Heart left ventricle (tissue), 16 donors: ENCODE results near the gene MYO5A. TPM values are rescaled to one million over a fixed set of nuclear protein-coding genes. Genes with fewer than 3 reads are reported as not detected.

Experiments
- ATAC-seq, 4 donors: fragments of 200-7000 bp; cut with Tn5 transposase; one replicate each; pipeline ENCODE4 v1.9.1; 2020 to 2022; ENCODE audit warnings: moderate library complexity in 4 of 4, mild to moderate bottlenecking in 3 of 4, moderate number of reproducible peaks in 1 of 4
- DNase-seq, 5 donors: peaks; one replicate each; pipeline ENCODE4 v3.0.0-alpha.2; 2020
- H3K27ac ChIP-seq, 12 donors: fragments of 200-600 bp; sonication (generic) in 4 of 12; one replicate each; pipeline versions ENCODE4 v1.5.0 to v1.8.0; 2016 to 2022; ENCODE audit warnings: mild to moderate bottlenecking in 2 of 12
- H3K27me3 ChIP-seq, 9 donors: fragments of 200-600 bp; sonication (generic) in 2 of 9; one replicate each; pipeline versions ENCODE4 v1.5.1 to v1.8.0; 2016 to 2022; ENCODE audit warnings: mild to moderate bottlenecking in 3 of 9
- H3K36me3 ChIP-seq, 9 donors: fragments of 200-600 bp; sonication (generic) in 2 of 9; one replicate each; pipeline versions ENCODE4 v1.5.0 to v1.8.0; 2018 to 2022; ENCODE audit warnings: mild to moderate bottlenecking in 2 of 9
- H3K4me1 ChIP-seq, 12 donors: fragments of 200-600 bp; sonication (generic) in 4 of 12; one replicate each; pipeline versions ENCODE4 v1.5.0 to v1.8.0; 2016 to 2022; ENCODE audit warnings: mild to moderate bottlenecking in 3 of 12
- H3K4me3 ChIP-seq, 12 donors: fragments of 200-600 bp; sonication (generic) in 4 of 12; one replicate each; pipeline versions ENCODE4 v1.5.0 to v1.8.0; 2017 to 2022; ENCODE audit warnings: mild to moderate bottlenecking in 9 of 12, moderate library complexity in 4 of 12
- H3K9me3 ChIP-seq, 12 donors: fragments of 200-600 bp; sonication (generic) in 4 of 12; one replicate each; pipeline versions ENCODE4 v1.5.0 to v1.8.0; 2016 to 2022; ENCODE audit warnings: mild to moderate bottlenecking in 1 of 12
- CTCF ChIP-seq, 12 donors: fragments of 200-600 bp; sonication (generic) in 4 of 12; IDR thresholded peaks; one replicate each; pipeline versions ENCODE4 v1.5.0 to v1.8.0; 2018 to 2022; ENCODE audit warnings: antibody characterized with exemption in 12 of 12, mild to moderate bottlenecking in 5 of 12
- POLR2A ChIP-seq, 2 donors: fragments of 450-650 bp; IDR thresholded peaks; one replicate each; pipeline ENCODE4 v1.6.1; 2017; ENCODE audit warnings: antibody characterized with exemption in 2 of 2, mild to moderate bottlenecking in 2 of 2, moderate library complexity in 2 of 2
- WGBS, 4 donors: extraction: QIAGEN DNeasy Blood & Tissue Kit in 2 of 4; methylation state at CpG; one replicate each; pipeline versions ENCODE4 v1.1.5 to v1.1.7; 2013 to 2018; 5-methylcytosine and 5-hydroxymethylcytosine counted together
- intact Hi-C, 10 donors: fragments of 100-400 bp; cut with DNase I; formaldehyde crosslinking; loops; one replicate each; pipeline versions ENCODE4 v1.11.1 to v1.14.2; 2022
- polyA plus RNA-seq, 2 donors: library from polyadenylated mRNA; stranded (reverse); fragments of 200-250 nt; gene quantifications; one replicate each; pipeline ENCODE4 v1.2.3, GENCODE V29; 2013
- total RNA-seq, 9 donors: library from RNA; depleted of rRNA in 2 of 9; stranded (reverse); fragments of >200 nt in 2 of 9; fragmentation: NEBNext Ultra II Directional in 3 of 9; extraction: Animal tissue kit (Norgen Biotek cat#: 25700) in 3 of 9; gene quantifications; one replicate each; pipeline versions ENCODE4 v1.1.0 to v1.2.4, GENCODE V29; 2016 to 2023
- donor health status: ischemic (EF 13 %, LVEDD 7.1; RV severe dilation, severe dysfunction).
- donor health status: healthy with polysubstance abuse.
- donor health status: DM: no; HTN: yes; CAD: no.
- donor health status: DM: no; HTN: no; CAD: no.
- donor health status: ischemic (EF 25% LVEDD 6.9; RV normal size, moderate dysfunction).
- donor health status: ischemic (EF 25% LVEDD 5.7; RV mildly dilated, moderate dysfunction).
- donor health status: healthy.
- donor health status: DM: yes; HTN: yes; CAD: no.
- donor health status: ischemic (EF 35%, LVEDD 5.7; RV mildly dilated, moderate dysfunction).
- donor health status: nonischemic (EF 11% LVEDD 7.7; RV severe dilation, severe dysfunction).
- donor health status: DM: yes; HTN: yes; CAD: no.
- donor health status: PGD.
- donor health status: ischemic (EF 29% LVEDD 5.4; RV normal size, mild dysfunction).
- donor health status: nonischemic (EF 23%, LVEDD 6.1; RV moderate dilation, normal function).

Gene MYO5A
- total and polyA plus RNA-seq, 11 donors = 3.2 to 29.6 (median 6.9) TPM

DNA sequence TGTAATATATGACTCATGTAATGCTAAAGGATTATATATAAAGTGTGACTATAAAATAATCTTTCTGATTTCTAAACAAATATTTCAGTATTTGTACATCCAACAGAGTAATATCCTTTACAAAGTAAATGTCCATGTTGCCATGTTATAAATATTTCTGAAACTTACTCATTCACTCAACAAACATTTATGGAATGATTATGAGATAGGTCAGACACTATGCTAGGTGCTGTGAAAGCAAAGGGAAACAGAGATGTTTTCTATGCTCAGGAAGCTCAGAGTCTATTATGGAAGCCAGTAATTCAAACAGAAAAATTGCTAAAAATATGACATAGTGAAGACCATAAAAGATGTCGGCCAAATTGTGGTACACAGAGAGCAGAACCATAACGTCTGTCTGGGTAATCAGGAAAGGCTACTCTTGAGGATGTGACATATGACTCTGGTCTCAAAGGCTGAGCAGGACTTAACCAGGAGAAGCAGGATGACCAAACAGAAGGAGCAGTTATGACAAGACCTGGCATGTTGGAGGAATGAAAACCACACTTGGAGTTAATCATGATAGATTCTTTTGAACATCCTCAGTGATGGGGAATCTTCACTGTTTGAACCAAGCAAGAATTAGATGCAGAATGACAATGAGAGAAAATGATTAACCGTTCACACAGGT is 194.1 kb downstream of the MYO5A start:
- peaks cover 0 to 14% (median 2%) of the 10 kb centered on the region in 12 donors for H3K4me1 ChIP-seq
- TF ChIP-seq CTCF (IDR thresholded peaks at IDR 0.05) (no peak), POLR2A (IDR thresholded peaks at IDR 0.05) (no peak)
- no peaks in the 10 kb centered on the region for H3K27me3 ChIP-seq
- H3K36me3 ChIP-seq = peaks cover 0 to 52% (median 31%) of the 10 kb centered on the region in 9 donors
- intact Hi-C loops = loop anchor here in 6 of 10 donors (5.0 to 10.0 kb wide), 7 partner anchors 60 to 403 kb away; partner anchors contain the start of genes ARPP19 (in 1 of the 6) and MYO5A (in 1 of the 6)
- 76 to 89% (median 81%) methylated on average over 3 of the region's 3 CpGs for WGBS, 4 donors
- H3K4me3 ChIP-seq = no peak overlapping the region
- H3K9me3 ChIP-seq = no peaks in the 10 kb centered on the region
- DNase-seq = no peak
- no peak for ATAC-seq
- no peak overlapping the region for H3K27ac ChIP-seq

- ATAC-seq = peak in 3 of 4 donors; percentile 59 to 75 (median 68)
- no peak for DNase-seq
- H3K27me3 ChIP-seq = no peaks in the 10 kb centered on the region
- H3K9me3 ChIP-seq = no peaks in the 10 kb centered on the region
- H3K36me3 ChIP-seq = peaks cover 0 to 75% (median 53%) of the 10 kb centered on the region in 9 donors
- TF ChIP-seq POLR2A (IDR thresholded peaks at IDR 0.05) = no peak
- TF ChIP-seq CTCF (IDR thresholded peaks at IDR 0.05) = peak in 11 of 12 donors; percentile 8 to 59 (median 46)
- H3K27ac ChIP-seq = peak overlapping the region in 1 of 12 donors; percentile 33
- intact Hi-C loops = loop anchor here in 7 of 10 donors (2.0 to 10.0 kb wide), 8 partner anchors 63 to 406 kb away; partner anchors contain the start of genes ARPP19 (in 1 of the 7) and MYO5A (in 1 of the 7)
- H3K4me3 ChIP-seq = no peak overlapping the region
- H3K4me1 ChIP-seq = peaks cover 0 to 4% (median 0%) of the 10 kb centered on the region in 12 donors
- 49 to 59% (median 52%) methylated on average over 5 to 6 of the region's 6 CpGs for WGBS, 4 donors
These were observed 197.0 kb downstream of the MYO5A start for GRCh38 chr15:52331490-52332240.

DNA sequence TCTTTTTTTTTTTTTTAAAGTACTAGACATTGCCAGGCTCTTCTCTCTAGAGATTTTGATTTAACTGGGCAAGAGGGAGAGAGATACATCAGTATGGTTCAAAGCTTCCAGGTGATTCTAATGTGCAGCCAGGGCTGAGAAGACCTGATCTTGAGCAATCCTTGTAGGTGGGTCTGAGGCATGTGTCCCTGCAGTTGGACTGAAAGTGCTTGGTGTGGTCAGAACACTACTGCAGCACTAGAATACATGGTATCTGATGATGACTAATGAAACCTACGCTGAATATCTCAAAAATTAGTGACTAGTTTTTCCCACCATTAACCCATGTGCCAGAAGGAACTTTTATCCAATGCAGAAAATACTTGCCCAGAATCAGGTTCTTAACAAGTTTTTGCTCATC is 198.7 kb downstream of the MYO5A start:
- ATAC-seq (no peak), DNase-seq (no peak)
- Histone ChIP-seq H3K27me3 (no peaks in the 10 kb centered on the region), H3K4me1 (peaks cover 0 to 4% (median 0%) of the 10 kb centered on the region in 12 donors), H3K9me3 (no peaks in the 10 kb centered on the region), H3K27ac (no peak overlapping the region), H3K36me3 (peaks cover 0 to 78% (median 47%) of the 10 kb centered on the region in 9 donors), H3K4me3 (no peak overlapping the region)
- TF ChIP-seq CTCF (IDR thresholded peaks at IDR 0.05) (no peak), POLR2A (IDR thresholded peaks at IDR 0.05) (no peak)
- WGBS, 4 donors = 92 to 95% (median 94%) methylated on average over 1 of the region's 1 CpG
- intact Hi-C loops = loop anchor here in 8 of 10 donors (2.0 to 10.0 kb wide), 8 partner anchors 65 to 407 kb away; partner anchors contain the start of genes ARPP19 (in 1 of the 8) and MYO5A (in 1 of the 8)

GRCh38 chr15:52329150-52329549 is 199.5 kb downstream of the MYO5A start:
- H3K27ac ChIP-seq = no peak overlapping the region
- TF ChIP-seq POLR2A (IDR thresholded peaks at IDR 0.05) (no peak), CTCF (IDR thresholded peaks at IDR 0.05) (no peak)
- intact Hi-C loops = loop anchor here in 1 of 10 donors (10.0 kb wide), 1 partner anchor 406 kb away; no protein-coding TSS in a partner anchor

More at GRCh38 chr15:52329150-52329549, 199.5 kb downstream of the MYO5A start:
- 91 to 95% (median 93%) methylated on average over 2 of the region's 2 CpGs for WGBS, 4 donors
- Histone ChIP-seq H3K36me3 (peaks cover 0 to 78% (median 38%) of the 10 kb centered on the region in 9 donors), H3K27me3 (no peaks in the 10 kb centered on the region), H3K4me3 (no peak overlapping the region), H3K9me3 (no peaks in the 10 kb centered on the region), H3K4me1 (peaks cover 0 to 4% (median 0%) of the 10 kb centered on the region in 12 donors)
- no peak for ATAC-seq
- no peak for DNase-seq
